Activated CD8-positive, alpha-beta T cell treated with anti-CD3 and anti-CD28 coated beads for 36 hours (primary cell): Measurements from ENCODE around the gene SAPCD1. TPM values are rescaled to one million over a fixed set of nuclear protein-coding genes. Genes with fewer than 3 reads are reported as not detected.
A peak's percentile ranks its signal among the peaks of the same experiment; 100 is the strongest.
"Not testable (repeated sequence)": the region's sequence is repeated elsewhere in the genome, so short reads cannot be mapped to it uniquely, and the experiment has no call there.

Experiments
- ATAC-seq: fragments of 200-7000 bp; cut with Tn5 transposase; one replicate; pipeline ENCODE4 v1.10.0; 2021; ENCODE audit warnings: mild to moderate bottlenecking, moderate library complexity
- CTCF ChIA-PET: fragments of 350-600 bp; sonication (Branson Sonifier 250); formaldehyde crosslinking; loops from one replicate; lab custom pipeline; 2021; ENCODE audit warnings: antibody characterized with exemption; lab: Charles Lee
- POLR2A ChIA-PET: fragments of 350-600 bp; sonication (Branson Sonifier 250); formaldehyde crosslinking; loops from one replicate; lab custom pipeline; 2021; ENCODE audit warnings: antibody characterized with exemption; lab: Charles Lee
- DNase-seq: peaks from one replicate; pipeline ENCODE4 v3.0.0-alpha.2; 2020
- H3K27ac Mint-ChIP-seq: one replicate; pipeline ENCODE4 v1.8.0; 2021; ENCODE audit warnings: mild to moderate bottlenecking, mixed read lengths
- H3K27me3 Mint-ChIP-seq: one replicate; pipeline ENCODE4 v1.8.0; 2021; ENCODE audit warnings: mixed read lengths
- H3K36me3 Mint-ChIP-seq: one replicate; pipeline ENCODE4 v1.8.0; 2021; ENCODE audit warnings: low read depth, mixed read lengths
- H3K4me1 Mint-ChIP-seq: one replicate; pipeline ENCODE4 v1.8.0; 2021; ENCODE audit warnings: low read depth, mixed read lengths
- H3K4me3 Mint-ChIP-seq: one replicate; pipeline ENCODE4 v1.8.0; 2021; ENCODE audit warnings: mild to moderate bottlenecking, moderate library complexity, mixed read lengths
- H3K9me3 Mint-ChIP-seq: one replicate; pipeline ENCODE4 v1.8.0; 2021; ENCODE audit warnings: mixed read lengths
- CTCF ChIP-seq: fragments of 200-600 bp; IDR thresholded peaks from one replicate; pipeline ENCODE4 v1.8.0; 2022; ENCODE audit warnings: antibody characterized with exemption, mild to moderate bottlenecking
- intact Hi-C: fragments of 100-400 bp; cut with micrococcal nuclease; formaldehyde crosslinking; loops from one replicate; pipeline ENCODE4 v1.10.0; 2022
- total RNA-seq, 2 experiments: library from RNA; stranded (reverse); gene quantifications; one replicate each; pipeline ENCODE4 v1.2.3, GENCODE V29; 2021

Gene SAPCD1
- total RNA-seq, 2 experiments from 2014 or later = 13.6 to 18.7 TPM

DNA sequence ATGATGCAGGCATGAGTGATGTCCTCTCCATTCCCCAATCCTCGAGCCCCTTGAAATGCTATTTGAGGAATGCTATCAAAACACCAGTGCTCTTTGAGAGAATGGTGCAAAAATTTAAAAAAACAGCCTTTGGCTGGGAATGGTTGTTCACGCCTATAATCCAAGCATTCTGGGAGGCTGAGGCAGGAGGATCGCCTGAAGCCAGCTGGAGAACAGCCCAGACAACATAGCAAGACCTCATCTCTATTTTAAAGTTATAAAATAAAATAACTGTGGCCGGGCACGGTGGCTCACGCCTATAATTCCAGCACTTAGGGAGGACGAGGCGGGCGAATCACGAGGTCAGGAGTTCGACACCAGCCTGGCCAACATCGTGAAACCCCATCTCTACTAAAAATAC, 37.3 kb downstream of the SAPCD1 start:
- Mint-ChIP-seq H3K27ac (no peak overlapping the region), H3K4me1 (peaks cover 26% of the 10 kb centered on the region), H3K27me3 (no peaks in the 10 kb centered on the region), H3K9me3 (no peaks in the 10 kb centered on the region), H3K4me3 (no peak overlapping the region), H3K36me3 (peaks cover 29% of the 10 kb centered on the region)
- ChIA-PET CTCF (interaction anchor here (1.4 to 3.0 kb wide), 3 partner anchors 9 to 63 kb away, joined by 3 to 11 read pairs (median 9); partner anchors contain the start of gene NEU1), POLR2A (interaction anchor here (0.9 to 1.4 kb wide), 3 partner anchors 12 to 62 kb away, joined by 3 to 4 read pairs (median 3); no protein-coding TSS in a partner anchor)
- no peak for TF ChIP-seq CTCF
- no peak for DNase-seq
- intact Hi-C loops = no loop called here
- no peak for ATAC-seq

DNA sequence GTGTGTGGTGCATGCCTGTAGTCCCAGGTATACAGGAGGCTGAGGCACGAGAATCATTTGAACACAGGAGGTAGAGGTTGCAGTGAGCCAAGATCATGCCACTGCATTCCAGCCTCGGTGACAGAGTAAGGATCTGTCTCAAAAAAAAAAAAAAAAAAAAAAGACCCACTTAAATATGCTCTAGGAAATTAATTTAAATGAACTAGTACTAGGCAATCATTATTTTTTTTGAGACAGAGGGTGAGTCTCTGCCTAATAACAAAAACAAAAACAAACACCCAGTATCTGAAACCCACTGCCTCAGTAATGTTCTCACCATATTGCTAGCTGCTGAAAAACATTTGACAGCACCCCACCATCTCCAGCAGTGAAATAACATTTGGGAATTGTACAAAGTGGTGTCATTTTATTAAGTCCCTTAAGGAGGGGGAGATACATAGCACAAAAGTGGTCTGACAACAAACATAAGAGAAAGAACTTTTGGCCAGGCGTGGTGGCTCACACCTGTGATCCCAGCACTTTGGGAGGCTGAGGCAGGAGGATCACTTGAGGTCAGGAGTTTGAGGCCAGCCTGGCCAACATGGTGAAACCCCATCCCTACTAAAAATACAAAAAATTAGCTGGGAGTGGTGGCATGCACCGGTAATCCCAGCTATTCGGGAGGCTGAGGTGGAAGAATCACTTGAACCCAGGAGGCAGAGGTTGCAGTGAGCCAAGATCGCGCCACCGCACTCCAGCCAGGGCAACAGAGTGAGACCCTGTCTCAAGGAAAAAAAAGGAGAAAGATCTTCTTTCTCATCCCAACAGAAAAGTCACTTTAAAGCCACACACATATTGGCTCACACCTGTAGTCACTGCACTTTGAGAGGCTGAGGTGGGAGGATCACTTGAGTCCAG, 38.8 kb downstream of the SAPCD1 start:
- DNase-seq, intact Hi-C loops, ATAC-seq, H3K9me3 Mint-ChIP-seq, H3K27me3 Mint-ChIP-seq, H3K4me3 Mint-ChIP-seq, H3K27ac Mint-ChIP-seq: not testable (repeated sequence)
- Mint-ChIP-seq H3K4me1 (peaks cover 33% of the 10 kb centered on the region), H3K36me3 (peaks cover 32% of the 10 kb centered on the region)
- ChIA-PET POLR2A (interaction anchor here (0.6 kb wide), 1 partner anchor 139 kb away, joined by 4 read pairs; no protein-coding TSS in a partner anchor), CTCF (interaction anchor here (3.0 kb wide), 1 partner anchor 10 kb away, joined by 11 read pairs; no protein-coding TSS in a partner anchor)

- CTCF ChIA-PET = interaction anchor here (0.6 to 3.1 kb wide), 12 partner anchors 9 to 103 kb away, joined by 3 to 28 read pairs (median 7); partner anchors contain the start of genes ABHD16A, DDAH2, LY6G6D and VARS1
- TF ChIP-seq CTCF = no peak
- H3K36me3 Mint-ChIP-seq = peaks cover 20% of the 10 kb centered on the region
- H3K27ac Mint-ChIP-seq = peak overlapping the region; percentile 97
- peak overlapping the region; percentile 98 for H3K4me3 Mint-ChIP-seq
- ATAC-seq (peak; percentile 37), DNase-seq (no peak)
- H3K27me3 Mint-ChIP-seq = no peaks in the 10 kb centered on the region
- intact Hi-C loops = no loop called here
- peaks cover 21% of the 10 kb centered on the region for H3K4me1 Mint-ChIP-seq
- no peaks in the 10 kb centered on the region for H3K9me3 Mint-ChIP-seq
- POLR2A ChIA-PET = interaction anchor here (0.7 to 2.1 kb wide), 14 partner anchors 9 to 190 kb away, joined by 3 to 16 read pairs (median 3); partner anchors contain the start of genes HSPA1A, HSPA1B, HSPA1L and MSH5
These were observed 43.5 kb downstream of the SAPCD1 start for GRCh38 chr6:31805939-31806469.

- Mint-ChIP-seq H3K9me3 (no peaks in the 10 kb centered on the region), H3K27me3 (no peaks in the 10 kb centered on the region), H3K27ac (peak within 1 kb of the TSS; percentile 97), H3K36me3 (peaks cover 15% of the 10 kb centered on the region), H3K4me1 (peaks cover 19% of the 10 kb centered on the region), H3K4me3 (peak within 1 kb of the TSS; percentile 98)
- peak; percentile 98 for ATAC-seq
- intact Hi-C loops = no loop called here
- no peak for TF ChIP-seq CTCF
- DNase-seq = peak; percentile 98
- CTCF ChIA-PET = interaction anchor here (0.7 to 3.1 kb wide), 18 partner anchors 9 to 125 kb away, joined by 3 to 28 read pairs (median 4); partner anchors contain the start of genes ABHD16A, DDAH2, HSPA1A and HSPA1L
- POLR2A ChIA-PET = interaction anchor here (0.6 to 2.1 kb wide), 20 partner anchors 9 to 1165 kb away, joined by 3 to 16 read pairs (median 3); partner anchors contain the start of genes DDX39B, HSPA1A, HSPA1B and HSPA1L
These were observed 44.2 kb downstream of the SAPCD1 start, which contains the start of gene LSM2 for GRCh38 chr6:31806470-31807272. Gene LSM2, minus strand, starts transcription at chr6:31806966. Its CDS starts 209 bp downstream, at chr6:31806757.

DNA sequence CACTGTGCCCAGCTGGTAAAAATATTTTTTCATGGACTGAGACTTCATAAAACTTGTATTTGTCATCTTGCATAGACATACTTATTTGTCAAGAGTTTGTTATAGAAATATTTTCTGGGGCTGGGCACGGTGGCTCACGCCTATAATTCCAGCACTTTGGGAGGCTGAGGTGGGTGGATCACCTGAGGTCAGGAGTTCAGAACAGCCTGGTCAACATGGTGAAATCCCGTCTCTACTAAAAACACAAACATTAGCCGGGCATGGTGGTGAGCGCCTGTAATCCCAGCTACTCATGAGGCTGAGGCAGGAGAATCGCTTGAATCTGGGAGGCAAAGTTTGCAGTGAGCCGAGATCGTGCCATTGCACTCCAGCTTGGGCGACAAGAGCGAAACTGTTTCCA, 46.1 kb downstream of the SAPCD1 start:
- Mint-ChIP-seq H3K27ac (peak overlapping the region; percentile 20), H3K4me1 (peaks cover 28% of the 10 kb centered on the region)
- H3K27me3 Mint-ChIP-seq, intact Hi-C loops, H3K4me3 Mint-ChIP-seq, H3K36me3 Mint-ChIP-seq, DNase-seq, ATAC-seq, H3K9me3 Mint-ChIP-seq: not testable (repeated sequence)
- ChIA-PET POLR2A (interaction anchor here (0.6 to 0.9 kb wide), 3 partner anchors 13 to 909 kb away, joined by 3 to 4 read pairs (median 3); no protein-coding TSS in a partner anchor), CTCF (interaction anchor here (0.9 to 2.6 kb wide), 4 partner anchors 12 to 79 kb away, joined by 3 to 11 read pairs (median 4); no protein-coding TSS in a partner anchor)
